ENCODE results near the gene TNFSF8.

DNA sequence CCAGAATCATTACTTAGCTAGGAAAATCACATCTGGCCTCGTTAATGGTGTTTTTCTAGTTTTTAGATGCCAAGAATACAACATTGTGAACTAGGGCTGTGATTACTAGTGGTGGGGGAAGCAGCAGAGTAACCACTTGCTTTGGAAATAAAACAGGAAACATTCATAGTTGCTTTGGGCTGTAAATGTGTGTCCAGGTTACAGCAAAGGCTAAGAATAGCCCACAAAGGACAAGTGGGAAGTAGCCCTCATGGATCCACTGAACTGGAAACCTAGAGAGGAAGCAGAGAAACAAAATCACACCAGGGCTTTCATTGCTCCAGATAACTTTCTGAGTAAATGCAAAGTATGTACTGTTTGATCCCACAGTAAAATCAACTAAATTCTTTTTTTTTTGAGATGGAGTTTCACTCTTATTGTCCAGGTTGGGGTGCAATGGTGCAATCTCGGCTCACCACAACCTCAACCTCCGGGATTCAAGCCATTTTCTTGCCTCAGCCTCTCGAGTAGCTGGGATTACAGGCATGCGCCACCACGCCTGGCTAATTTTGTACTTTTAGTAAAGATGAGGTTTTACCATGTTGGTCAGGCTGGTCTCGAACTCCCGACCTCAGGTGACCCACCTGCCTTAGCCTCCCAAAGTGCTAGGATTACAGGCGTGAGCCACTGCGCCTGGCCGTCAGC lies 68.3 kb downstream of the TNFSF8 start:
- TF ChIP-seq, protein P1, sequence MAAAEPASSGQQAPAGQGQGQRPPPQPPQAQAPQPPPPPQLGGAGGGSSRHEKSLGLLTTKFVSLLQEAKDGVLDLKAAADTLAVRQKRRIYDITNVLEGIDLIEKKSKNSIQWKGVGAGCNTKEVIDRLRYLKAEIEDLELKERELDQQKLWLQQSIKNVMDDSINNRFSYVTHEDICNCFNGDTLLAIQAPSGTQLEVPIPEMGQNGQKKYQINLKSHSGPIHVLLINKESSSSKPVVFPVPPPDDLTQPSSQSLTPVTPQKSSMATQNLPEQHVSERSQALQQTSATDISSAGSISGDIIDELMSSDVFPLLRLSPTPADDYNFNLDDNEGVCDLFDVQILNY (CRISPR knock-in tag; IDR thresholded peaks at IDR 0.05): no peak
- TF ChIP-seq KAT7 (CRISPR knock-in tag; IDR thresholded peaks at IDR 0.05; ENCODE audit: borderline replicate concordance): no peak
- TF ChIP-seq, protein P2, sequence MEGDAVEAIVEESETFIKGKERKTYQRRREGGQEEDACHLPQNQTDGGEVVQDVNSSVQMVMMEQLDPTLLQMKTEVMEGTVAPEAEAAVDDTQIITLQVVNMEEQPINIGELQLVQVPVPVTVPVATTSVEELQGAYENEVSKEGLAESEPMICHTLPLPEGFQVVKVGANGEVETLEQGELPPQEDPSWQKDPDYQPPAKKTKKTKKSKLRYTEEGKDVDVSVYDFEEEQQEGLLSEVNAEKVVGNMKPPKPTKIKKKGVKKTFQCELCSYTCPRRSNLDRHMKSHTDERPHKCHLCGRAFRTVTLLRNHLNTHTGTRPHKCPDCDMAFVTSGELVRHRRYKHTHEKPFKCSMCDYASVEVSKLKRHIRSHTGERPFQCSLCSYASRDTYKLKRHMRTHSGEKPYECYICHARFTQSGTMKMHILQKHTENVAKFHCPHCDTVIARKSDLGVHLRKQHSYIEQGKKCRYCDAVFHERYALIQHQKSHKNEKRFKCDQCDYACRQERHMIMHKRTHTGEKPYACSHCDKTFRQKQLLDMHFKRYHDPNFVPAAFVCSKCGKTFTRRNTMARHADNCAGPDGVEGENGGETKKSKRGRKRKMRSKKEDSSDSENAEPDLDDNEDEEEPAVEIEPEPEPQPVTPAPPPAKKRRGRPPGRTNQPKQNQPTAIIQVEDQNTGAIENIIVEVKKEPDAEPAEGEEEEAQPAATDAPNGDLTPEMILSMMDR (IDR thresholded peaks at IDR 0.05): no peak

Data from WTC11 (cell line).